Ureter (tissue), 1 donor: Measurements from ENCODE around the gene MMP11. TPM values are rescaled to one million over a fixed set of nuclear protein-coding genes. Genes with fewer than 3 reads are reported as not detected.
A peak's percentile ranks its signal among the peaks of the same experiment; 100 is the strongest.
"Not testable (repeated sequence)": the region's sequence is repeated elsewhere in the genome, so short reads cannot be mapped to it uniquely, and the experiment has no call there.

Source experiments
- DNase-seq: peaks from one replicate; pipeline ENCODE4 v3.0.0-alpha.2; 2020; ENCODE audit warnings: low spot score
- total RNA-seq: library from RNA; stranded (reverse); gene quantifications from one replicate; pipeline ENCODE4 v1.2.4, GENCODE V29; 2023
- donor health status: DM: yes; HTN: yes; CAD: no.

The MMP11 gene, protein sequence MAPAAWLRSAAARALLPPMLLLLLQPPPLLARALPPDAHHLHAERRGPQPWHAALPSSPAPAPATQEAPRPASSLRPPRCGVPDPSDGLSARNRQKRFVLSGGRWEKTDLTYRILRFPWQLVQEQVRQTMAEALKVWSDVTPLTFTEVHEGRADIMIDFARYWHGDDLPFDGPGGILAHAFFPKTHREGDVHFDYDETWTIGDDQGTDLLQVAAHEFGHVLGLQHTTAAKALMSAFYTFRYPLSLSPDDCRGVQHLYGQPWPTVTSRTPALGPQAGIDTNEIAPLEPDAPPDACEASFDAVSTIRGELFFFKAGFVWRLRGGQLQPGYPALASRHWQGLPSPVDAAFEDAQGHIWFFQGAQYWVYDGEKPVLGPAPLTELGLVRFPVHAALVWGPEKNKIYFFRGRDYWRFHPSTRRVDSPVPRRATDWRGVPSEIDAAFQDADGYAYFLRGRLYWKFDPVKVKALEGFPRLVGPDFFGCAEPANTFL
- 1.5 TPM for total RNA-seq

DNA sequence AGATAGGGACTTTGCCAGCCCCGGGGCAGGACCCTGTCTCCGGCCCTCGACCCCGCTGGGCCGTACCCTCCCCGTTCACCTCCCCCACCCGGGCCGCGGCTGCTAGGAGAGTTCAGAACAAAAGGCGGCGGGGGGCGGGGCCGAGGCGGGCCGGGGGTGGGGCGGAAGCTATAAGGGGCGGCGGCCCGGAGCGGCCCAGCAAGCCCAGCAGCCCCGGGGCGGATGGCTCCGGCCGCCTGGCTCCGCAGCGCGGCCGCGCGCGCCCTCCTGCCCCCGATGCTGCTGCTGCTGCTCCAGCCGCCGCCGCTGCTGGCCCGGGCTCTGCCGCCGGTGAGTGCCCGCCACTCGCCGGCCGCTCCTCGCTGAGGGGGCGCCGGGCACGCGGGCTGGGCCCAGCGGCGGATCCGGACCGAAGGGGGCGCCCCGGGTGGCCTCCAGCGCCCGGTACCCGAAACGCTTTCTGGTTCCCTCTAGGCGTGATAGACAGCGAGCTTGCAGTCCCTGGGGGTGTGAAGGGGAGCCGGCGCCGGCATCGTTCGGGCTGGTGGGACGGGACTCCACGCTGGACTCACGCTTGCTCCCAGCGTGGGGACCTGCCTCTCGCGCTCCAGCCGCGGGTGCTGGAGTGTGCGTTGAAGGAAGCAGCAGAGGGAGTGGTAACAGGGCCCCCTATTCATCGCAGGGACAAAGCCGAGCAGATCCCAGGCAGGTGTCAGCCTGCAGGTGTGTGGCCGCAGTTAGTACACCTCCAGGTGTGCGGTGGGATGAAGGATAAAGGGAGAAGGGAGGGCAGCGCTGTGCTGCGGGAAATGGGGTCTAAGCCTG, at the start of gene MMP11:
TSS of gene MMP11 (plus strand) at position 201 of the 825 bp plus-strand sequence. CDS start at position 223, 22 bp downstream.
- DNase-seq: no peak

DNA sequence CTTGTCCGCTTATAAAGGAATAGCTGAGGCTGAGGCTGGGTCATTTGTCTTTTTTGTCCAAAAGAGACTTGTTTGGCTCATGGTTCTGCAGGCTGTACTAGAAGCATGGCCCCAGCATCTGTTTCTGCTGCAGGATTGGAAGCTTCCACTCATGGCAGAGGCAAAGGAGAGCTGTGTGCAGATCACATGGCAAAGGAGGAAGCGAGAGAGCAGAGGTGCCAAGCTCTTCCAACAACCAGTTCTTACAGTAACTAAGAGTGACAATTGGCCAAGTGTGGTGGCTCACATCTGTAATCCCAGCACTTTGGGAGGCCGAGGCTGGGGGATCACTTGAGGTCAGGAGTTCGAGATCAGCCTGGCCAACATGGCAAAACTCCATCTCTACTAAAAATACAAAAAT, 44.5 kb upstream of the MMP11 start:
- DNase-seq: not testable (repeated sequence)

DNA sequence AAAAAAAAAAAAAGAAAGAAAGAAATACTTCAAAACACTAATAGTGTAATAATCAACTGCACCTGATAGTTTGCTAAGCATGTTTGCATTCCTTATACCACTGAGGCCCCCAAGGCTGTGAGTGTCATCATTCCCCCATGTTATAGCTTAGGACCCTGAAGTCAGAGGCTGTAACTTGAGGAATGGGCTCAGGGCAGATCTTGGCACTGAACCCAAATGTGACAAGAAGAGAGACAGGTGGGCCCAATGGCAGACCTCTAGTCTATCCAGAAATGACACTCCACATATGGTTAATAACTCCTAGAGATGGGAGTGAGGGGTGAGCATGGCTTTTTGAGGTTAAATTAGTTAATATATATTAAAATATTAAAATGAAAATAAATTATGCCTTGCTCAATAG, 35.0 kb upstream of the MMP11 start:
- no peak for DNase-seq

DNA sequence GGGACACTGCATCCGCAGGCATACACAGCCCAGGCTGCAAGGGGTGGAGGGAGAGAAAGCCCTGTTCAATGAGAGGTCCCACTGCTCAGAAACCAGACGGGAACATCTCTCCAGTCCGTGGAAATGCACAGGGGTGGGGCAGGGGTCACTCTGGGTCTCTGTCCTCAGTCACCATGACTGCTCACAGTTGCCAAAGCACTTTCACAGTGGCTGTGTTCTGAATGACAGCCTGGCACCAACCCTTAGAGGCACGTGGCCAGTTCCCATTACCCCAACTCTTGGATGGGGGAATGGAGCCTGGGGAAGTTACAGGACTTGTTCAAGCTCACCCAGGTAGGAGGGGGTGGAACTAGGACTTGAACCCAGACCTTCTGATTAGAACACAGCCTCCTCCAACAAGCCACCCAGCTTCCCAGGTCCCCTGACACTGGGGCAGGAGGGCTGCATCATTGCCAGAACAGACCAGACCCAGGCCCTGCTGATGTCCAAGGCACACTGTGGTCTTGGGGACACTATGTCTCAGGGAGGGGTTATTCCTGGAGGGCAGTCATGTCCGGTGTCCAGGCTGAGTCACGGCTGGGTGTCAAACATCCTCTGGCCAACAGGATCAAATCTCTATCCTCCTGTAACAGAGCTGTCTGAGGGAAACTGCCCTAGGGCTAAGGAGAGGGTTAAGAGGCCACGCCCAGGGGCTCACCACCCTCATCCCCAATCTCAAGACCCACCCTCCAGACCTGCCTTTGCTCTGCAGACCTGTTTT, 30.0 kb upstream of the MMP11 start:
- DNase-seq: no peak

DNA sequence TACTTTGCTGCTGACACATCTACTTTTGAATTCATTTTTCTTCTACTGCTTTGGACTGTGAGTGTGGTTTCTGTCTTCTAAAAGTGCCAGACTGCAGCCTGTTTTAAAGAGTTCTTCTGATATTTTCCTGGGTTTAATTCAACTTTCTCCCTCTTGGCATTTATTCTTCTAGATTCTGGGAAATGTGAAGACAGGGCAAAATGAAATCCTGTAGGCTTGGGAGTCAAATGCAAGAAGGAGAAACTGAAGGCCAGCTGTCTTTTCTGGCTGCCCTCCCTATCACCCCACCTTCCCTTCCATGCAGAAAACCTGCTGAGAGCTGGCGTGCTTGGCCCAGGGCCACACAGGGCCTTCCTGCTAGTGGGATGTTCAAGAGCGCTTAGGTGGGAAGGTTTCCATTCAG, 29.3 kb upstream of the MMP11 start:
- DNase-seq: no peak

DNA sequence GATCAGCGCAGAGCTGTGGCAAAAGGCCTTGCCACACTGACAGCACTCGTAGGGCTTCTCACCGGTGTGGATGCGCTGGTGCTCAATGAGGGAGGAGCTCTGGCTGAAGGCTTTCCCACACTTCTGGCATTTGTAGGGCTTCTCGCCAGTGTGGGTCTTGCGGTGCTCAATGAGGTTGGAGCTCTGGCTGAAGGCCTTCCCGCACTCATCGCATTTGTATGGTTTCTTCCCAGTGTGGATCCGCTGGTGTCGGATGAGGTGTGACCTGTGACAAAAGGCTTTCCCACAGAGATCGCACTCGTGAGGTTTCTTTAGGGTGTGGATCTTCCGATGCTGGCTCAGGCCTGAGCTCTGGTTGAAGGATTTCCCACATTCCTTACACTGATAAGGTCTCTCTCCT, 28.6 kb upstream of the MMP11 start:
- no peak for DNase-seq

DNA sequence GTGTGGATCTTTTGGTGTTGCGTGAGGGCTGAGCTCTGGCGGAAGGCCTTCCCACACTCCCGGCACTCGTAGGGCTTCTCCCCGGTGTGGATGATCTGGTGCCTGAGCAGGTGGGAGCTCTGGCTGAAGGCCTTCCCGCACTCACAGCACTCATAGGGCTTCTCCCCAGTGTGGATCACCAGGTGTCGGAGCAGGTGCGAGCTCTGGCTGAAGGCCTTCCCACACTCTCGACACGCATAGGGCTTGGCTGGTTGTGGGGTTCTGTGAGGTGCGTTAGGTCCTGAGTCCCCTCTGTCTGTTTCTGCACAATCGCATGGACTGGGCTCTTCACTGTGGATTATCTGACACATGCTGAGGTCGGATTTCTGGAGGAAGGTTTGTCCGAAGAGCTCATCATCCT, 28.2 kb upstream of the MMP11 start:
- DNase-seq: no peak

DNA sequence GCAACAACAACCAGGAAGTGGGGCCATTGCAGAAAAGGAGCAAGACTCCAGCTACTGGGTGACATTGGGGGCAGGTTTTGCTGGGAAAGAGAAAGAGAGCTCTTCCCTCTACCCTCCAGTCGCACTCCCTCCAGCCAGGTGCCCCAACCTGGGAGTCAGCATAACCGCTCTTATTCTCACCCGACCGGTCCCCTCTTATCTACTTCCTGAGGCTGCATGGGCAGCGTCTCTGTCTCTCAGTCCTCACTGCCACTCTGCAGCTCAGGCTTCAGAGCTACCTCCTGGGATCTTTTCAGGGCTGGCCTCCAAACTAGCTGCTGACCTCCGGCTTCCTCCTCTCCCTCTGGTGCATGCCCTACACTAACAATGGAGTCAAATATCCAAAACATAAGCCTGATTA, 26.9 kb upstream of the MMP11 start:
- peak; percentile 64 for DNase-seq

DNA sequence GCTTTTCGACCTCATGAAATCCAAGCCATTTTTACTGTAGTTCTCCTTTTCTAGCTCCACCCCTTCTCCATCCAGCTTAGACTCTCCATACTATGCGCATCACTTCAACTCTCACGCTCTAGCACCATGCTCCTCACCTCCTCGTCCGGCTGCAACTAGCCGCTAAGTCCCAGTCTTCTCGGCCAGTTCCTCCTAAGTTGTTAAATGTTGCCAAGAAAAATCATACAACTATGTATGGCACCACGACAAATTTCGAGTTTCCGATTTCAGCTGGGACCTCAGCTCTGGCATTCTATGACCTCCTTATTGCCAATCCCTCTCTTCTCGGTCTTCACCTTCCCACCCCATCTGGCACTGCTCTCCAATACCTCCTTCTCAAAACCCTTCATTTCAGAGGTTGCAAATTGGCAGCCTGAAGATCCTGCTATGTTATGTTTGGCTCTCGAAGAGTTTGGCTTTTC, 22.8 kb upstream of the MMP11 start:
- DNase-seq: no peak

DNA sequence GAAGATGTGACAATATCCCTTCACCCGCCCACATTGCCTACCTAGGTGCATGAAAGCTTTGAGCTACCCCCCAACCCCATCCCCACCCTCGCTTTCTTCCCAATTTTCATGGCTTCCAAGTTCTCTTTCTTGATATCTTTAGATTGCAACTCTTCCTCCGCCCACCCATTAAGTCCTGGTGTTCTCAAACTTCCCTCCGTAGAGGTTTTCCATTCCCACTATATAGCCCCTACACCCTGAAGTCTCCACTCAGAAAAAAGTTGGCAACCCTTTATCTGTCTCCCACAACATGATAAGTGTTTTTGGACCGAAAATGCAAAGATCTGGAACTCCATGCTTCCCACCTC, 22.3 kb upstream of the MMP11 start:
- no peak for DNase-seq

DNA sequence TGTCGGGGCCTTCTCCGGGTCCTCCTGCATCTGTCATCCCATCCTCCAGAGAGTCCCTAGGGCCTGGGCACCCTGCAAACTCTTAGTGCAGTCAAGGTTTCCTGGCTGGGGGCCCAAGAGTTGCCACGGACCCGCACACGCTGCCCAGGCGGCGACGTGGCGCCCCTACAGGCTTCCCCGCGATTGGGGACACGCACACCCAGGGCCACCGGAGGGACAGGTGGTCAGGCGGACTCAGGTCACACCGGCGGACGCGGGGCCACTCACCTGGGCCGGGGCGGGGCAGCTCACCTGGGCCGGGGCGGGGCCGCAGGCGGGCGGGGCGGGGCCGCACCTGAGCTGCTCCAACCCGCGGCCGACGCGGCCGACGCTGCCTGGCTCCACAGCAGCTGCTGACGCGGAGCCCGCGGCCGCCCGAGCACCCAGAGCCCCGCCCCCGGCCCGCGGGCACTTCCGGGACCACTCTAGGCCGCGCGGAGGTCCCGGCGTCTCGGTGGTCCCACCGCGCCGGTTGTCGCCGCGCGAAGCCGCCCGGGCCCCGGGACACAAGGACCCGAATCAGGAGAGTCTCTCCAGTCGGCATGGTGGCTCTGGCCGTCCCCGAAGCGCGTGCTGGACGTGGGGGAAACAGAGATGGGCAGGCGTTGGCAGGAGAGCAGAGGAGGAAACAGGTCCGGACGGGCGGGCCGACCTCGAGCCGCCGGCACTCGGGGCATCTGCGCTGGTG, 21.8 kb upstream of the MMP11 start, which contains the start of gene ZNF70:
TSS of gene ZNF70 (minus strand) at position 399 of the 727 bp plus-strand sequence. CDS start 5,972 bp downstream, outside the sequence.
- DNase-seq: peak; percentile 87

DNA sequence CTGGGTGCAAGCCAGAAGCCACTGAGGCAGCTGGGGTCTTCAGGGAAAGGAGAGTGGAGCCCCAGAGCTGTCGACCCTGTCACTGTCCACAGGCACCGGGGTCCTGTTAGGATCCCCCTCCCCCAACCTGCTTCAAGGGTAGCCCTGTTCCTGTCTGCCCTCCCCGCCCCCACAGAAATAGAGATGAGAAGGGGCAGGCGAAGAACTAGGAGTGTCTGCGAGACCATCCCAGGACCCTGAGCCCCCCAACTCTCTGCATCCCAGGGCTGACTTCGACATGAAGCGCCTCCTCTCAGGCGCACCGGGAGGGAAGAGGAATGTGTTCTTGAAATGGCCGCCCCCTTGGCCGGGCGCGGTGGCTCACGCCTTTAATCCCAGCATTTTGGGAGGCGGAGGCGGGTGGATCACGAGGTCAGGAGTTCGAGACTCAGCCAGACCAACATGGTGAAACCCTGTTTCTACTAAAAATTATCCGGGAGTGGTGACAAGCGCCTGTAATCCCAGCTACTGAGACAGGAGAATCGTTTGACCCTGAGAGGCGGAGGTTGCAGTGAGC, 21.1 kb upstream of the MMP11 start:
- no peak for DNase-seq

DNA sequence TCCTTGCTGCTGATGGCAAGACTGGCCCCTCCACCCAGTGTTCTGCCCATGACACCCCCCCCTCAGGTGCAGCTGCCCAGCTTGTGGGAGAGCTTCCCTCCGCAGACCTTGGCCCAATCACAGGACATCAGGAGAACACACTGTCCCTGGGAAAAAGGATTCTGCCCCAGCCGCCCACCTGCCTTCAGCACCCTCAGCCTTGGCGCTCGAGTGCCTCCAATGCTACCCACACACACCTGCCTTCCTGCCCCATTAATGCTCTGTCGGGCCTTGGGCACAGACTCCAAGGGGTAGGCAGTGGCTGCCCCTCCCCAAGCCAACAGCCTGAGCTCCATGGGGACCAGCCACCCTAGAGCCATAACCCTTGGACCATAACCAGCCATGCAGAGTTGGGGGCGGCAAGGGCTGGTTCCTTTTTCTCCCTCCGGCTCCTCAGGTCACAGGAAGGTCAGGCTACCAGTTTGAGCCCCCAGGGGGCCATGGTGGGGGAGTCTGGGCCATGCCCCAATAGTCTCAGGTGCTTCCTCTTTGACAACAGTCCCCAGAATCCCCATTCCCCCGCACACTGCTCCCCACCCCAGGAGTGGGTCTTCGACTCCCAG, 20.5 kb upstream of the MMP11 start:
- DNase-seq: no peak

DNA sequence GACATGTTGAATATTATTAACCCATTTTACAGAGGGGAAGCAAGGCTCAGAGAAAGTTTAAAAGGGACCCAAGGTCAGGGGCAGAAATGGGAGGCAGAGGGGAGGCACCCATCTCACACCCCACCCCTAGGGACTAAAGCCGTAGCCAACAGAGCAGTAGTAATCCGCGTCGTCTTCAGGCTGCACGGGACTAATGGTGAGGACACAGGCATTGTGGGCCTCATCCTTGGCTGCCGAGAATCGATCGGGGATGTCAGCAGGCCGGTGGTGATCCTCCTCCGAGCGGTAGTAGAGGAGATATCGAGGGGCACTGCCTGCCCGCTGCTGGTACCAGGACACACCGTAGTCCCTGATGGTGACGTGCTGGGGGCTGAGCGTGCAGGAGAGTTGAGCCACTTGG, 19.9 kb upstream of the MMP11 start:
- DNase-seq: no peak

DNA sequence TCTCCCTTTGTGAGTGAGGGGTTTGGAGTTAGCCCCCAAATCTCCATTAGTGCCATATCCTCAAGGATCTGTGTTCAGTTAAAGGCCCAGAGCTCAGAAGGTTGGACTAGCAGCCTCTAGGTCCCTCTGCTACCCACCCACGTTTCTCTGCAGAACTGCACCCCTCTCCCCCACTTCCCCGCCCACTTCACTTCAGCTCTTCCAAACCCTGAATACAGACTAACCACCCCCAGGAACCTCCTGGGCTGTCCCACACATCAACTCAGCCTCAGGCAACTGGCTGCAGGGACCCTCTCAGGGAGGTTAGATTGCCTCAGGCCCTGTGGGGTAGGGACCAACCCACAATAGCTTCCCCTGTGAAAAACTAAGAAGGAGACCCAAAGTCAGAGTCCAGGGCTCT, 19.3 kb upstream of the MMP11 start:
- DNase-seq: no peak

DNA sequence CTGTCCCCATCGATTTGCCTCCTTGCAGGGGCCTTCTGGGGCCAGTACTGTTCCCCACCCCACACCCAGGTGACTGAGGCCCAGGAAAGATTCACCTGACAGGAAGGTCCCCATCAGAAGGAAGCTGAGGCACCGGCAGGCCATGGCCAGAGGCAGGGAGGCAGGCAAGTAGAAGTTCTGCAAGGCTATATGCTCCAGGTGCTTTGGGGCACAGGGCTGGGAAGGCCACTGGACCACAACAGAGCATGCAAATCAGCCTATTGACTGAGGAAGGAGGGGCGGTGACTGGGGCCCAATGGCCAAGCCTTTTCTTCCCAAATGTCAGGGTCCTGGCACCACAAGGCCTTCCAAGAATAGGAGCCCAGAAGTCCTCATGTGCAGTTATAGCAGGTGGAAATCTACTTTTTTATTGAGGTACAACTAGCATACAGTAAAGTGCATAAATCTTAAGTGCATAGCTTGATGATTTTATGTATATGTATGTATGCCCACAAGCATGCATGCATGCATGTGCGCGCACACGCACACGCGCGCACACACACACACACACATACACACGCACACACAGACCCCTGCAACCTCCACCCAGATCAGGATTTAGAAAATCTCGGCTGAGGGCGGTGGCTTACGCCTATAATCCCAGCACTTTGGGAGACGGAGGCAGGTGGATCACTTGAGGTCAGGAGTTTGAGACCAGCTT, 18.3 kb upstream of the MMP11 start, which contains the start of gene VPREB3:
TSS of gene VPREB3 (minus strand) at position 206 of the 700 bp plus-strand sequence. CDS start at position 144, 62 bp downstream.
- no peak for DNase-seq

DNA sequence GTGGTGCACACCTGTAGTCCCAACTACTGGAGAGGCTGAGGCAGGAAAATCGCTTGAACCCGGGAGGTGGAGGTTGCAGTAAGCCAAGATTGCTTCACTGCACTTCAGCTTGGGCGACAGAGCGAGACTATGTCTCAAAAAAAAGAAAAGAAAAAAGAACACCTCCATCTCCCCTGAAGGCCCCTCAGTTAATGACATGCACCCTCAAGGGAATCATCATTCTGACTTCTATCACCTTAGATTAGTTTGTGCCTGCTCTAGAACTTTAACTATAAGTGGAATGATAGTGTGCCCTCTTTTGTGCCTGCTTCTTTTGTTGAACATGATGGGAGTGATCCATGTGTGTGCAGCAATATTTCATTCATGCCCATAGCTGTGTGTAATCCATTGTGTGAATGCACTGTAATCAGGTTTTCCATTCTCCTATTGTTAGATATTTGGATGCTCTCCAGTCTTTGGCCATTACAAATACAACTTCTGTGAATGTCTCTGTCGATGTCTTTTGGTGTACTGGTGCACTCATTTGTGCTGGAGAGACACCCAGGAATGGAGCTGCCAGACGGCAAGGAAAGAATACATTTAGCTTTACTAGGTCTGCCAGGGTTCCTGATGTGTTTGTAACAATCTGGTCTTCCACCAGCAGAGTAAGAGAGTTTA, 17.5 kb upstream of the MMP11 start:
- DNase-seq: no peak

DNA sequence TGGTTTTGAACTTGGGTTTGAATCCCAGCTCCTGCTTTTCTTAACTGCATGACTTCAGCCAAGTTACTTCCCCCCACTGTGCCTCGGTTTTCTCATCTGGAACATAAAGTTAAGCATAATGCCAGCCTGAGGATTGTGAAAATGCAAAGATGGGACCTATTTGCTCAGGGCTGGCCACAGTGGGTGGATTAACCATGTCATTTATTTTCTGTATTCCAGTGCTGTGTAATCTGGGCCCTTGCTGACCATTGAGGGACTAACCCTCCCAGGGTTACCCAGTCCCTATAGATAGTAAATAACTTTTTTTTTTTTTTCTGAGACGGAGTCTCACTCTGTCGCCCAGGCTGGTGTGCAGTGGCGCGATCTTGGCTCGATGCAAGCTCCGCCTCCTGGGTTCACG, 16.9 kb upstream of the MMP11 start:
- DNase-seq: no peak

DNA sequence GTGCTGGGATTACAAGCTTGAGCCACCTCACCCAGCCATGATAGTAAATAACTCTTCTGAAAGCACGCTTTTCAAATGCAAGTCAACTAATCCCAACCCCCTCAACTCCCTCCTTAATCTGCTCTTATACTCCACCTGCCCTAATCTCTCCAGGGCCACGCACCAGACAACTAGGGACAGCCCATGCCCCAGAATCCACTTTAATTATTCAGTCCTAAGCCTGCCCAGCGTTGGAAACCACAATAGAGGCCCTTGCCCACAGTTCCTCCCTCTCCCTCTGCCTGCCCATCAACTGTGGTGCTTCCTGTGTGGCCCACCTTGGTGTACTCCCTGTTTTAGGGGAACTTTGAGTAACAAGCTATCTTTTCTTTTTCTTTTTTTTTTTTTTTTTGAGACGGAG, 15.8 kb upstream of the MMP11 start:
- no peak for DNase-seq
